GM10266 (cell line): ENCODE results near the gene KRT83.
"Not testable (repeated sequence)": the region's sequence is repeated elsewhere in the genome, so short reads cannot be mapped to it uniquely, and the experiment has no call there.

Source experiments
- DNase-seq: peaks from one replicate; pipeline ENCODE4 v3.0.0; 2012; ENCODE audit errors: extremely low spot score
- CTCF ChIP-seq: IDR thresholded peaks from 2 replicates; pipeline ENCODE4 v1.5.1; 2012; ENCODE audit warnings: mild to moderate bottlenecking, low read depth; ENCODE audit not compliant: control insufficient read depth, insufficient read depth; ENCODE audit errors: missing control alignments

KRT83 gene

GRCh38 chr12:52347551-52348510 lies 26.6 kb upstream of the KRT83 start:
- no peak for TF ChIP-seq CTCF
- no peak for DNase-seq

GRCh38 chr12:52347016-52347415 lies 25.8 kb upstream of the KRT83 start:
- DNase-seq, result no peak
- TF ChIP-seq CTCF, result no peak

- DNase-seq, result no peak
- TF ChIP-seq CTCF, result no peak
Observed at GRCh38 chr12:52346593-52346992, 25.4 kb upstream of the KRT83 start.

GRCh38 chr12:52345041-52345440 lies 23.8 kb upstream of the KRT83 start:
- DNase-seq, result not testable (repeated sequence)

- TF ChIP-seq CTCF, result no peak
- DNase-seq, result no peak
Observed at GRCh38 chr12:52344111-52344510, 22.9 kb upstream of the KRT83 start.

- DNase-seq, result no peak
- no peak for TF ChIP-seq CTCF
Observed at GRCh38 chr12:52343550-52343949, 22.4 kb upstream of the KRT83 start.

- no peak for DNase-seq
- no peak for TF ChIP-seq CTCF
Observed at GRCh38 chr12:52342781-52343490, 21.7 kb upstream of the KRT83 start.
